ENCODE results near the gene TMEM30A.

Gene TMEM30A

DNA sequence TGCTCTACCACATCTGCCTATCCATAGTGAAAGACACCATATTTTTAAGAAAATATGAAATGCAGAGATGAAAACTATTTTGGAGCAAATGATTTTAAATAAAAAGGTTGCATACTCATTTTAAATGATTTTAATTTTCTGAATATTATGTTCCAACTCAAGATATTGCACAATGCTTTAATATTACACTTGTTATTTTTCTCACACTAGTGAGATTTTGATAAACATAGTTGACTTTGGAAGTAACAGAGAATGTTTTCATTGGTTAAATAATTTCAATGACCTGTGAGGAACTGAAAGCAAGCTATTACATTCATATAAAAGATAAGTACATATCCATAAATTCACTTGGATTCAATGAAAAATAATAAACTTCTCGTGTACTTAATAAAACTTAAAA, 7.2 kb upstream of the TMEM30A start:
- WGBS, 2 experiments (ENCODE audit: insufficient coverage in 2 of 2): no CpG with 5 or more reads among the region's 1 CpG
- Histone ChIP-seq H3K4me3 (ENCODE audit: extremely low read depth, insufficient read depth, low read length, poor library complexity, severe bottlenecking) (no peak overlapping the region), H3K27ac (ENCODE audit: low read depth, low read length, severe bottlenecking) (no peak overlapping the region), H3K36me3 (ENCODE audit: control insufficient read depth, insufficient read depth, low read length) (no peaks in the 10 kb centered on the region), H3K9me3 (ENCODE audit: control insufficient read depth, low read length) (no peaks in the 10 kb centered on the region), H3K4me1 (ENCODE audit: control insufficient read depth, insufficient read depth, low read length, poor library complexity, severe bottlenecking) (no peaks in the 10 kb centered on the region)

GRCh38 chr6:75291331-75291730, 6.7 kb upstream of the TMEM30A start:
- Histone ChIP-seq H3K9me3 (ENCODE audit: control insufficient read depth, low read length) (no peaks in the 10 kb centered on the region), H3K27ac (ENCODE audit: low read depth, low read length, severe bottlenecking) (no peak overlapping the region), H3K36me3 (ENCODE audit: control insufficient read depth, insufficient read depth, low read length) (no peaks in the 10 kb centered on the region), H3K4me3 (ENCODE audit: extremely low read depth, insufficient read depth, low read length, poor library complexity, severe bottlenecking) (no peak overlapping the region), H3K4me1 (ENCODE audit: control insufficient read depth, insufficient read depth, low read length, poor library complexity, severe bottlenecking) (no peaks in the 10 kb centered on the region)
- 100% methylated on average over 1 of the region's 2 CpGs; no CpG with 5 or more reads in 1 of the 2 experiments for WGBS, 2 experiments (ENCODE audit: insufficient coverage in 2 of 2)

- Histone ChIP-seq H3K36me3 (ENCODE audit: control insufficient read depth, insufficient read depth, low read length) (no peaks in the 10 kb centered on the region), H3K27ac (ENCODE audit: low read depth, low read length, severe bottlenecking) (no peak overlapping the region), H3K9me3 (ENCODE audit: control insufficient read depth, low read length) (no peaks in the 10 kb centered on the region), H3K4me3 (ENCODE audit: extremely low read depth, insufficient read depth, low read length, poor library complexity, severe bottlenecking) (no peak overlapping the region), H3K4me1 (ENCODE audit: control insufficient read depth, insufficient read depth, low read length, poor library complexity, severe bottlenecking) (no peaks in the 10 kb centered on the region)
- 62 to 96% methylated on average over 4 of the region's 7 CpGs for WGBS, 2 experiments (ENCODE audit: insufficient coverage in 2 of 2)
Observed at GRCh38 chr6:75290136-75290945, 5.7 kb upstream of the TMEM30A start.

DNA sequence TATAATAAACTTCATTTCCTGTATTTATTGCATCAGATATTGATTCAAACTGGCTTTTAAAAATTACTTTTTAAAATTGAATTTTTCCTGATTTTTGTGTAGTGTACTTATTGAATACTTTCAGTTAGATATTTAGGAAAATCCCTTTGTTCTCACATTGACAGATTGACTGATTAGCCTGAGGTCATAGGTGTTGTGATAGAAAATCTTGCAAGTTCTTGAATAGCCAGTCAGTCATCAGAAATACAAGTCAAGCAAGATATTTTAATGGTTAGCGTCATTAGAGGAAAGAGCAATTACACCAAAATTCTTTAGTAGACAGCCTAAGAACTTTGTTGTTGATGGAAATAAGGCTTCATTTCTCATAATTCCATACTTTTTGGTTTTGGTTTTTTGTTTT, 3.4 kb upstream of the TMEM30A start:
- H3K27ac ChIP-seq (ENCODE audit: low read depth, low read length, severe bottlenecking): no peak overlapping the region
- no CpG with 5 or more reads among the region's 1 CpG for WGBS, 2 experiments (ENCODE audit: insufficient coverage in 2 of 2)

GRCh38 chr6:75287424-75287823, 2.8 kb upstream of the TMEM30A start:
- no peaks in the 10 kb centered on the region for H3K36me3 ChIP-seq (ENCODE audit: control insufficient read depth, insufficient read depth, low read length)
- WGBS, 2 experiments (ENCODE audit: insufficient coverage in 2 of 2): no CpG with 5 or more reads among the region's 1 CpG
- H3K27ac ChIP-seq (ENCODE audit: low read depth, low read length, severe bottlenecking): no peak overlapping the region
- no peak overlapping the region for H3K4me3 ChIP-seq (ENCODE audit: extremely low read depth, insufficient read depth, low read length, poor library complexity, severe bottlenecking)
- H3K4me1 ChIP-seq (ENCODE audit: control insufficient read depth, insufficient read depth, low read length, poor library complexity, severe bottlenecking): no peaks in the 10 kb centered on the region
- no peaks in the 10 kb centered on the region for H3K9me3 ChIP-seq (ENCODE audit: control insufficient read depth, low read length)

More for the DNA sequence above, 3.4 kb upstream of the TMEM30A start:
- Histone ChIP-seq H3K36me3 (ENCODE audit: control insufficient read depth, insufficient read depth, low read length) (no peaks in the 10 kb centered on the region), H3K4me3 (ENCODE audit: extremely low read depth, insufficient read depth, low read length, poor library complexity, severe bottlenecking) (no peak overlapping the region), H3K4me1 (ENCODE audit: control insufficient read depth, insufficient read depth, low read length, poor library complexity, severe bottlenecking) (no peaks in the 10 kb centered on the region), H3K9me3 (ENCODE audit: control insufficient read depth, low read length) (no peaks in the 10 kb centered on the region)

DNA sequence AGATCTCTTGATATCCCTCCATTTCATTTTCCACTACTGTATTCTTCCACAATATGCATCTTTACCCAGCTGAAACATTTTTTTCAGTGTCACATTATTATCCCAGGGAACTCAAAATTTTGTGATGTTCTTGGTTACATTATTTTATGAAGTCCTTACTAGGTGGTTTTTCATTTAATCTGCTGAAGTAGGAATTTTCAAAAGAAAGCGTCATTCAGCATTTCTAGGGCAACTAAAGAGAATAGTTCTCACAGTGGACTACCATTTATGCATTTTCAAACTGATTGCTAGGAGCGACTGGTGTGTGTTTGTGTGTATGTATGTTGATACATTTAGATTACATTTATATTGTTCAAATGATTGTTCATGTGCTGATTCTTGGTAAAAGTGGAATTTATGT, 2.4 kb upstream of the TMEM30A start:
- Histone ChIP-seq H3K9me3 (ENCODE audit: control insufficient read depth, low read length) (no peaks in the 10 kb centered on the region), H3K4me1 (ENCODE audit: control insufficient read depth, insufficient read depth, low read length, poor library complexity, severe bottlenecking) (peaks cover 2% of the 10 kb centered on the region), H3K36me3 (ENCODE audit: control insufficient read depth, insufficient read depth, low read length) (no peaks in the 10 kb centered on the region), H3K27ac (ENCODE audit: low read depth, low read length, severe bottlenecking) (no peak overlapping the region), H3K4me3 (ENCODE audit: extremely low read depth, insufficient read depth, low read length, poor library complexity, severe bottlenecking) (no peak overlapping the region)
- WGBS, 2 experiments (ENCODE audit: insufficient coverage in 2 of 2): no CpG with 5 or more reads among the region's 2 CpGs

DNA sequence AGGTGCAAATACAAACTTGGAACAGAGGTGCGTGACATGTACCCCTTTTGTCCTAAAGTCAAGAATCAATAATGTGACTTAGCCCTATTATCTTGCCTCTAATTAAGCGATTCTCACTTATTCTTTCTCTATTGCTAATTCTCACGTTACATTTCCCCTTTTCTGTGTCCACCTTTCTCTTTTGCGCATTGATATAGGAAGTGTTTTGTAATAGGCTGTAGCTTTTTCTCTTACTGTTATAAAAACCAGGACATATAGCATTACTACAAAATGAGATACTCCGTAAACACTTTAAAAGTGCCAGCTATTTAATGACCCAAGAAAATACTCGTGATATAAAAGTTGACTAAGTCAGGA, 669 bp upstream of the TMEM30A start:
- H3K4me3 ChIP-seq (ENCODE audit: extremely low read depth, insufficient read depth, low read length, poor library complexity, severe bottlenecking): peak overlapping the region; percentile 92
- H3K4me1 ChIP-seq (ENCODE audit: control insufficient read depth, insufficient read depth, low read length, poor library complexity, severe bottlenecking): peaks cover 7% of the 10 kb centered on the region
- peak overlapping the region; percentile 36 for H3K27ac ChIP-seq (ENCODE audit: low read depth, low read length, severe bottlenecking)
- no peaks in the 10 kb centered on the region for H3K36me3 ChIP-seq (ENCODE audit: control insufficient read depth, insufficient read depth, low read length)
- WGBS, 2 experiments (ENCODE audit: insufficient coverage in 2 of 2): 0 to 20% methylated on average over 1 to 2 of the region's 6 CpGs
- no peaks in the 10 kb centered on the region for H3K9me3 ChIP-seq (ENCODE audit: control insufficient read depth, low read length)

- Histone ChIP-seq H3K4me3 (ENCODE audit: extremely low read depth, insufficient read depth, low read length, poor library complexity, severe bottlenecking) (peak overlapping the region; percentile 92), H3K36me3 (ENCODE audit: control insufficient read depth, insufficient read depth, low read length) (no peaks in the 10 kb centered on the region), H3K9me3 (ENCODE audit: control insufficient read depth, low read length) (no peaks in the 10 kb centered on the region), H3K27ac (ENCODE audit: low read depth, low read length, severe bottlenecking) (peak overlapping the region; percentile 78), H3K4me1 (ENCODE audit: control insufficient read depth, insufficient read depth, low read length, poor library complexity, severe bottlenecking) (peaks cover 7% of the 10 kb centered on the region)
- WGBS, 2 experiments (ENCODE audit: insufficient coverage in 2 of 2): 1% methylated on average over 15 to 18 of the region's 36 CpGs
Observed at GRCh38 chr6:75283907-75284631, 523 bp downstream of the TMEM30A start.

DNA sequence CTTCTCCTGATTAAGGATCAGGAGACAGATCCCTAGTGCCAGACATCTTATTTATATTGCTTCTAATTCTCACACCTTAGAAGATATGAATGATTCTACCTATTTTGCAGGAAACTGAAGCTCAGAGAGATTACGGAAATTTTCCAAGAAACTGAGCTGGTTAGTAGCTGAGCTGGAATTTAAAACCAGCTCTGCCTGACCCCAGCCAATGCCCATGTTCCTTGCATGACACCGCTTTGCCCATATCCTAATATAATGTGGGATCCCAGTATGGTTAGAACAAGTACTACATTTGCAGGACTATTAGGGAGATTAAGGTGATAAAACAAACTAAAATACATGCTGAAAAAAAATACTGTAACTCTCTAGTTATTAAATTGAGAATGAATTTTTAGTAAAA, 1.9 kb downstream of the TMEM30A start:
- Histone ChIP-seq H3K4me3 (ENCODE audit: extremely low read depth, insufficient read depth, low read length, poor library complexity, severe bottlenecking) (peak overlapping the region; percentile 92), H3K27ac (ENCODE audit: low read depth, low read length, severe bottlenecking) (no peak overlapping the region), H3K36me3 (ENCODE audit: control insufficient read depth, insufficient read depth, low read length) (no peaks in the 10 kb centered on the region), H3K9me3 (ENCODE audit: control insufficient read depth, low read length) (no peaks in the 10 kb centered on the region), H3K4me1 (ENCODE audit: control insufficient read depth, insufficient read depth, low read length, poor library complexity, severe bottlenecking) (peaks cover 7% of the 10 kb centered on the region)
- 60 to 88% methylated on average over 1 of the region's 2 CpGs for WGBS, 2 experiments (ENCODE audit: insufficient coverage in 2 of 2)

DNA sequence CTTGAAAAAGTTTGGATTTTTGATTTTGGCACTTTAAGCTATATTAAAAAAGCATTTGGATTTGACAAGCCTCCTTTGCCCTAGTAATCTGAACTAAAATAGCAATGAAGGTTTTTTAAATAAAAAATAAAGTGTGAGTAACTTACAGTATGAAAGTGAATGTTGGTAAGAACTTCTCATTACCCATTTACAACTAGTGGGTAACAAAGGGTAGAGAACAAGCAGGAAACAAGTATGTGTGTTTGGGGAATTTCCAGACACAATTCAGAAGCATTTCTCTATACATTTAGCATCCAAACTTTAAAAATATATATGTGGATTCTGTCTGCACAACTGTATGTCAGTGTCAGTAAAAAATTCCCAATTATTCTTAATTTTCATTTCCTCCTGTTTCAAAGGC, 2.9 kb downstream of the TMEM30A start:
- peaks cover 7% of the 10 kb centered on the region for H3K4me1 ChIP-seq (ENCODE audit: control insufficient read depth, insufficient read depth, low read length, poor library complexity, severe bottlenecking)
- H3K4me3 ChIP-seq (ENCODE audit: extremely low read depth, insufficient read depth, low read length, poor library complexity, severe bottlenecking): peak overlapping the region; percentile 92
- H3K27ac ChIP-seq (ENCODE audit: low read depth, low read length, severe bottlenecking): no peak overlapping the region
- H3K36me3 ChIP-seq (ENCODE audit: control insufficient read depth, insufficient read depth, low read length): no peaks in the 10 kb centered on the region
- no peaks in the 10 kb centered on the region for H3K9me3 ChIP-seq (ENCODE audit: control insufficient read depth, low read length)

Data from mesodermal cell (in vitro differentiated cells).